VCaP (cell line): ENCODE measurements around the gene WIPI1.
"Not testable (repeated sequence)": the region's sequence is repeated elsewhere in the genome, so short reads cannot be mapped to it uniquely, and the experiment has no call there.

Source experiments
- H3K27ac ChIP-seq: fragments of 450-650 bp; 2 replicates; pipeline ENCODE4 v1.5.1; 2017
- TF ChIP-seq, protein P1 (sequence below): fragments of 450-650 bp; conservative IDR thresholded peaks from 2 replicates; pipeline ENCODE4 v1.5.1; 2017; ENCODE audit warnings: mild to moderate bottlenecking, moderate library complexity

WIPI1 gene

DNA sequence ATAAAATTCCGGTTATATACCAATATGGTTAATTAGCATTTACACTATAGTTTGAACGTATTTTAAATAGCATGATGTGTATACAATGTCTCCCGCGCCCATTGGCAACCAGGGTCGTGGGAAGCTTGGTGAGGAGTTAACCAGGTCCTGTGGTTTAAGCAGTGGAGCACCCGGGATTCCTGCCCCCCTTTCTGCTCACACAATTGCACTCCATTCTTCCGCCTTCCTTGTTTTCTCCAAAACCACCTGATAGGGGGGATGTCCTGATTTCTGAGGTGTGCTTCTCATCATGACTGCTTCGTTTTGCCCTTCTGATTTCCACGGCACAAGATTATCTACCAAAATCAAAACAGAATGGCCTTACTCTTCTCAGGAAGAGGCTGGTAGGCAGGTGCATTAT, 35.8 kb downstream of the WIPI1 start:
- TF ChIP-seq, protein P1, sequence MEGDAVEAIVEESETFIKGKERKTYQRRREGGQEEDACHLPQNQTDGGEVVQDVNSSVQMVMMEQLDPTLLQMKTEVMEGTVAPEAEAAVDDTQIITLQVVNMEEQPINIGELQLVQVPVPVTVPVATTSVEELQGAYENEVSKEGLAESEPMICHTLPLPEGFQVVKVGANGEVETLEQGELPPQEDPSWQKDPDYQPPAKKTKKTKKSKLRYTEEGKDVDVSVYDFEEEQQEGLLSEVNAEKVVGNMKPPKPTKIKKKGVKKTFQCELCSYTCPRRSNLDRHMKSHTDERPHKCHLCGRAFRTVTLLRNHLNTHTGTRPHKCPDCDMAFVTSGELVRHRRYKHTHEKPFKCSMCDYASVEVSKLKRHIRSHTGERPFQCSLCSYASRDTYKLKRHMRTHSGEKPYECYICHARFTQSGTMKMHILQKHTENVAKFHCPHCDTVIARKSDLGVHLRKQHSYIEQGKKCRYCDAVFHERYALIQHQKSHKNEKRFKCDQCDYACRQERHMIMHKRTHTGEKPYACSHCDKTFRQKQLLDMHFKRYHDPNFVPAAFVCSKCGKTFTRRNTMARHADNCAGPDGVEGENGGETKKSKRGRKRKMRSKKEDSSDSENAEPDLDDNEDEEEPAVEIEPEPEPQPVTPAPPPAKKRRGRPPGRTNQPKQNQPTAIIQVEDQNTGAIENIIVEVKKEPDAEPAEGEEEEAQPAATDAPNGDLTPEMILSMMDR = no peak
- H3K27ac ChIP-seq = no peak overlapping the region

DNA sequence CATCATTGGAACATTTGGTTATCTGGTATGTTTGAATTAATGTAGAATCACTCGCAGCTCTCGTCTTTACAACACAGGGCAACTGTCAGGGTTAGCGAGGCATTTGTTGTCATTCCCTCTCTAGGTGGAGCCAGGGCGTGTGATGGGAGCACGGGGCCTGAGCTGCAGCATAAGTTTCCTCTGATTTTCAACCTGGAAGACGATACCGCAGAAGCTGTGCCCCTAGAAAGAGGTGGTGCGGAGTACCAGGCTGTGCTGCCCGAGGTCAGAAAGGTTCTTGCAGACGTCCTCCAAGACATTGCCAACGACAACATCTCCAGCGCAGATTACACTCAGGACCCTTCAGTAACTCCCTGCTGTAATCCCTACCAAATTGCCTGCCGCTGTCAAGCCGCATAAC, 37.2 kb downstream of the WIPI1 start:
- no peak overlapping the region for H3K27ac ChIP-seq
- TF ChIP-seq, protein P1 = no peak

DNA sequence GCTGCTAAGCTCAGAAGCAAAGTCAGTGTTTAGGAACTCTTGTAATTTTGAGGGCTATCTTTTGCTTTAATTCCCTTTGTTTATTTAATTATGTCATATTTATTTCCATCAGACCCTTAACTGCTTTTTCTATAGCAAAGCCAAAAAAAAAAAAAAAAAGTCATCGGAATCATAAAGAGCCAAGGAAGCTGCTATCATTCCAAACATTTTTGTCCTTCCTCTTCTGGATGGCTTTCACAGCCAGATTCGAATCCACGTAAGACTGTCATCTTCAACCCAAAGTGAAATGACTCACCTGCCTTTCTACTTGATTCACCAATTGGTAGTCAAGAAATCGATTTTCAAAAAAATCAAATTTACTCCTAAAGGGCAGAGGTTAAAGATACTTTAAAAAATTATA, 38.4 kb downstream of the WIPI1 start:
- no peak overlapping the region for H3K27ac ChIP-seq
- TF ChIP-seq, protein P1 = no peak

DNA sequence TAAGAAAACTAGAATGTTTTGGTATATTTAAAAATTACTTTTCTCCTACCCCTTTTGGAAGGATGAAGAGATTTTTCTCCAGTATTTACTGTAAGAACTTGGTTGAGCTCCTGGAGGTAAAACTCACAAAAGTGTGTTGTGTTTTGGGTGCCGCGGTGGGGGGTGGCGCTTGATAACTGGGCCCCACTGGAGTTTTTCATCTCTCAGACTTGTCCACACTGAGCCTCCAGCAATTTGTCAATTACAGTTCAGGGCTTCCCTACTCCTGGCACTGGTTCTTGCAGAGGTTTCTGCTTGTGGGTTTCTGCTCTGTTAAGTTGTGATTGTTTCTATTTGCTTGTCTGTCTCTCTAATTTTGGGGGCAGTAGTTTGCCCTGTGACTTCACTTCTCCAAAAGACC, 40.0 kb downstream of the WIPI1 start:
- H3K27ac ChIP-seq = no peak overlapping the region

DNA sequence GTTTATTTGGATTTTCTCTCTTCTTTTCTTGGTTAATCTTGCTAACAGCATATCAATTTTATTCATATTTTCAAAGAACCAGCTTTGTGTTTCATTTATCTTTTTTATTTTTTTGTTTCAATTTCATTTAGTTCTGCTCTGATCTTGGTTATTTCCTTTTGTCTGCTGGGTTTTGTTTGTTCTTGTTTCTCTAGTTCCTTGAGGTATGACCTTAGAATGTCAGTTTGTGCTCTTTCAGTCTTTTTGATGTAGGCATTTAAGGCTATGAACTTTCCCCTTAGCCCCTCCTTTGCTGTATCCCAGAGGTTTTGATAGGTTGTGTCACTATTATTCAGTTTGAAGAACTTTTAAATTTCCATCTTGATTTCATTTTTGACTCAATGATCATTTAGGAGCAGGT, 42.4 kb downstream of the WIPI1 start:
- not testable (repeated sequence) for H3K27ac ChIP-seq

More for the DNA sequence above, 40.0 kb downstream of the WIPI1 start:
- TF ChIP-seq, protein P1 = no peak

DNA sequence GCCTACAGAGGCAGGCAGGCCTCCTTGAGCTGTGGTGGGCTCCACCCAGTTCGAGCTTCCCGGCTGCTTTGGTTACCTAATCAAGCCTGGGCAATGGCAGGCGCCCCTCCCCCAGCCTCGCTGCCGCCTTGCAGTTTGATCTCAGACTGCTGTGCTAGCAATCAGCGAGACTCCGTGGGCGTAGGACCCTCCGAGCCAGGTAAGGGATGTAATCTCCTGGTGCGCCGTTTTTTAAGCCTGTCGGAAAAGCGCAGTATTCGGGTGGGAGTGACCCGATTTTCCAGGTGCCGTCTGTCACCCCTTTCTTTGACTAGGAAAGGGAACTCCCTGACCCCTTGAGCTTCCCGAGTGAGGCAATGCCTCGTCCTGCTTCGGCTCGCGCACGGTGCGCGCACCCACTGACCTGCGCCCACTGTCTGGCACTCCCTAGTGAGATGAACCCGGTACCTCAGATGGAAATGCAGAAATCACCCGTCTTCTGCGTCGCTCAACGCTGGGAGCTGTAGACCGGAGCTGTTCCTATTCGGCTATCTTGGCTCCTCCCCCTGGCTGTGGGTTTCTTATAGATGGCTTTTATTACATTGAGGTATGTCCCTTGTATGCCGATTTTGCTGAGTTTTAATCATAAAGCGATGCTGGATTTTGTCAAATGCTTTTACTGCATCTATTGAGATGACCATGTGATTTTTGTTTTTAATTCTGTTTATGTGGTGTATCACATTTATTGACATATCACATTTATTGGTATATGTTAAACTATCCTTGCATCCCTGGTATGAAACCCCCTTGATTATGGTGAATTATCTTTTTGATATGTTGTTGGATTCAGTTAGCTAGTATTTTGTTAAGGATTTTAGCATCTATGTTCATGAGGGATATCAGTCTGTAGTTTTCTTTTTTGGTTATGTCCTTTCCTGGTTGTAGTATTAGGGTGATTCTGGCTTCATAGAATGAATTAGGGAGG, 43.4 kb downstream of the WIPI1 start:
- H3K27ac ChIP-seq = peak overlapping the region; percentile 37

DNA sequence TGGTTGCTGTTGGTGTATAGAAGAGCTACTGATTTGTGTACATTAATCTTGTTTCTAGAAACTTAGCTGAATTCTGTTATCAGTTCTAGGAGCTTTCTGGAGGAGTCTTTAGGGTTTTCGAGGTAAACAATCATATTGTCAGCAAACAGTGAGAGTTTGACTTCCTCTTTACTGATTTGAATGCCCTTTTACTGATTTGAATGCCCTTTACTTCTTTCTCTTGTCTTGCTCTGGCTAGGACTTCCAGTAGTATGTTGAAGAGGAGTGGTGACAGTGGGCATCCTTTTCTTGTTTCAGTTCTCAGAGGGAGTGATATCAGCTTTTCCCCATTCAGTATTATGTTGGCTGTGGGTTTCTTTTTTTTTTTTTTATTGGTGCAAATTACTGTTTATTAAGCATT, 49.6 kb downstream of the WIPI1 start:
- not testable (repeated sequence) for H3K27ac ChIP-seq

DNA sequence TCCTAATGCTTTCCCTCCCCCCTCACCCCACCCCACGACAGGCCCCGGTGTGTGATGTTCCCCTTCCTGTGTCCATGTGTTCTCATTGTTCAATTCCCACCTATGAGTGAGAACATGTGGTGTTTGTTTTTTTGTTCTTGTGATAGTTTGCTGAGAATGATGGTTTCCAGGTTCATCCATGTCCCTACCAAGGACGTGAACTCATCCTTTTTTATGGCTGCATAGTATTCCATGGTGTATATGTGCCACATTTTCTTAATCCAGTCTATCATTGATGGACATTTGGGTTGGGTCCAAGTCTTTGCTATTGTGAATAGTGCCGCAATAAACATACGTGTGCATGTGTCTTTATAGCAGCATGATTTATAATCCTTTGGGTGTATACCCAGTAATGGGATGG, 53.5 kb downstream of the WIPI1 start:
- H3K27ac ChIP-seq = not testable (repeated sequence)

DNA sequence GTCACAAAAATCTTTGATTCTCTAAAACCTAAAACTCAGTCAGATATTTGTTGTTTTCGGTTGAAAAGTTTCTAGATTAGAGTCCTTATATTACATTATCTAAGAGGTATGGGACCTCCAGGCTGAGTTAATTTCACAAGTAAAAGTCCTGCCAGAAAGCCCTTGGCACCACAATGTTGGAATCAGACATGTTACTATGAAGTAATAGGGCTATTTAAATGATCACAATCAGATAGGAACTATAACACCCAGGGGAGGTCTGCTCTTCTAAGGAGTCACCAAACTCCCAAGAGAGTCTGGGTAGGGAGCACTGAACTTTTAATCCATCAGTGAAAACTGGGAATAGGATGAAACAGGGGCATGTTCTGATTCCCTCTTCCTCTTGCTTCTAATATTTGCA, 54.2 kb downstream of the WIPI1 start:
- TF ChIP-seq, protein P1 = no peak
- no peak overlapping the region for H3K27ac ChIP-seq

DNA sequence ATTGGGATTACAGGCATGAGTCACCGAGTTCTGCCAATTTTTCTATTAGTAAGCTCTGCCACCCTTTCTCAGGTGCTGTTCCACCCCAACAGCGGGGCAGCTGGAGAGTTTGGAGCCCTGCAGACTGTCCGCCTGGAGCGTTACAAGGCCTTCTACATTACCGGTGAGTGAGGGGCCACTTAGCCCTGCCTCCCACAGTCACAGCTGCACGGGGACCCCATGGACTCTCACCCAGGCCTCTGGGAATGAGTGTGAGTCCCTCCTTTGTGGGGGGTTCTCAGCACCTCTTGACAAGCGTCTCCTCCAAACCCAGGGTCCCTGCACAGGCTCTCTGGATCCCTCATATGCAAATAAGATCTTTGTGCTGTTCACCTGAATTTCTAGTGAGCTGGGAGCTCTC, 56.0 kb downstream of the WIPI1 start:
- TF ChIP-seq, protein P1 = no peak
- H3K27ac ChIP-seq = no peak overlapping the region
